K562 (cell line): Measurements from ENCODE around the gene NUAK2. TPM values are rescaled to one million over a fixed set of nuclear protein-coding genes. Genes with fewer than 3 reads are reported as not detected.

Source experiments
- CTBP1 ChIP-seq: fragments of 450-650 bp; IDR thresholded peaks from 2 replicates; pipeline ENCODE4 v1.6.1; 2016; ENCODE audit warnings: borderline replicate concordance
- CTCF ChIP-seq, 3 experiments: IDR thresholded peaks in 2 of 3; conservative IDR thresholded peaks in 1 of 3; 2 replicates each; pipeline ENCODE4 v1.5.1; 2011 to 2012; ENCODE audit warnings: low read length in 3 of 3, mild to moderate bottlenecking in 3 of 3, control low read depth in 2 of 3, improper control_type of control experiment in 1 of 3, inconsistent platforms in 1 of 3, low read depth in 1 of 3, mixed read lengths in 1 of 3, moderate library complexity in 1 of 3; ENCODE audit not compliant: insufficient read depth in 2 of 3
- HES1 ChIP-seq: fragments of 450-650 bp; IDR thresholded peaks from 2 replicates; pipeline ENCODE4 v1.6.1; 2016; ENCODE audit warnings: low read depth, mild to moderate bottlenecking, moderate library complexity
- KDM1A ChIP-seq, 2 experiments: fragments of 450-650 bp; IDR thresholded peaks; 2 replicates each; pipeline ENCODE4 v1.6.1; 2016; ENCODE audit warnings: mild to moderate bottlenecking in 2 of 2
- KDM5B ChIP-seq: fragments of 200-600 bp; sonication (generic); IDR thresholded peaks from 2 replicates; pipeline ENCODE4 v1.6.1; 2012; ENCODE audit warnings: low read depth, mild to moderate bottlenecking, moderate library complexity, low read length, control low read depth, inconsistent platforms; ENCODE audit not compliant: insufficient replicate concordance
- LEF1 ChIP-seq: fragments of 450-650 bp; IDR thresholded peaks from 2 replicates; pipeline ENCODE4 v1.6.1; 2016; ENCODE audit warnings: mild to moderate bottlenecking
- PCBP2 ChIP-seq: fragments of 200-400 bp; formaldehyde crosslinking; IDR thresholded peaks from 2 replicates; pipeline ENCODE4 v1.6.1; 2018; ENCODE audit warnings: low read length, low read depth, mild to moderate bottlenecking, moderate library complexity; ENCODE audit not compliant: poor library complexity, severe bottlenecking
- SREBF2 ChIP-seq: sonication (generic); formaldehyde crosslinking; IDR thresholded peaks from 2 replicates; pipeline ENCODE4 v1.4.0; 2020; ENCODE audit warnings: mild to moderate bottlenecking, missing genetic modification reagents
- TEAD1 ChIP-seq, 2 experiments: fragments of 450-650 bp in 1 of 2; sonication (generic) in 1 of 2; formaldehyde crosslinking; IDR thresholded peaks; 2 replicates each; pipeline versions ENCODE4 v1.4.0 to v1.8.0; 2020 to 2022; ENCODE audit warnings: mild to moderate bottlenecking in 2 of 2, missing genetic modification reagents in 1 of 2
- ZBTB7A ChIP-seq: IDR thresholded peaks from 2 replicates; pipeline ENCODE4 v1.6.1; 2011; ENCODE audit warnings: low read depth, mild to moderate bottlenecking, low read length, moderate library complexity, borderline replicate concordance; ENCODE audit not compliant: control insufficient read depth
- ZFP36 ChIP-seq: fragments of 150-350 bp; IDR thresholded peaks from 2 replicates; pipeline ENCODE4 v1.6.1; 2018; ENCODE audit warnings: low read length, low read depth; ENCODE audit not compliant: partially characterized antibody
- ZNF121 ChIP-seq: sonication (generic); formaldehyde crosslinking; conservative IDR thresholded peaks from 2 replicates; pipeline ENCODE4 v1.8.0; 2022; ENCODE audit warnings: missing genetic modification reagents
- ZNF239 ChIP-seq: fragments of 250-450 bp; sonication (Bioruptor Pico); IDR thresholded peaks from 2 replicates; pipeline ENCODE4 v1.4.0; 2020; ENCODE audit warnings: mild to moderate bottlenecking
- ZNF398 ChIP-seq: fragments of 250-450 bp; sonication (Bioruptor Pico); IDR thresholded peaks from 2 replicates; pipeline ENCODE4 v1.8.0; 2021; ENCODE audit warnings: moderate library complexity, mild to moderate bottlenecking, inconsistent platforms
- polyA plus RNA-seq, 8 experiments: library from polyadenylated mRNA; depleted of rRNA in 4 of 8; stranded (reverse) in 5 of 8; unstranded in 3 of 8; fragments of >200 nt; fragmentation: Nextera tagmentation in 2 of 8; fragmentation: Illumina TruSeq in 1 of 8; extraction: Ambion mirVana in 2 of 8; extraction: Trizol in 1 of 8; gene quantifications; 2 replicates each; pipeline versions ENCODE4 v1.2.1 to v1.2.3, GENCODE V29; 2011 to 2014; ENCODE audit warnings: inconsistent platforms in 1 of 8, missing spikeins in 1 of 8
- total RNA-seq, 7 experiments: library from RNA; depleted of rRNA in 6 of 7; stranded (reverse); fragments of >200 nt in 6 of 7; fragmentation: Illumina TruSeq in 2 of 7; extraction: Trizol in 2 of 7; gene quantifications; 2 replicates each; pipeline versions ENCODE4 v1.2.1 to v1.2.3, GENCODE V29; 2011 to 2021; ENCODE audit warnings: low replicate concordance in 1 of 7
- TF ChIP-seq, protein P1 (sequence below), 2 experiments: fragments of 450-650 bp; conservative IDR thresholded peaks; 2 replicates each; pipeline ENCODE4 v1.6.1; 2017; ENCODE audit warnings: mild to moderate bottlenecking in 2 of 2, moderate library complexity in 2 of 2

NUAK2 gene
- total and polyA plus RNA-seq, 9 of the 15 experiments (the other 6 are each of a cell fraction or from before 2014, with no cell fraction given) = 0.04 to 0.44 (median 0.14) TPM

GRCh38 chr1:205272536-205272935 is 49.0 kb downstream of the NUAK2 start (continued):
- TF ChIP-seq, protein P1, sequence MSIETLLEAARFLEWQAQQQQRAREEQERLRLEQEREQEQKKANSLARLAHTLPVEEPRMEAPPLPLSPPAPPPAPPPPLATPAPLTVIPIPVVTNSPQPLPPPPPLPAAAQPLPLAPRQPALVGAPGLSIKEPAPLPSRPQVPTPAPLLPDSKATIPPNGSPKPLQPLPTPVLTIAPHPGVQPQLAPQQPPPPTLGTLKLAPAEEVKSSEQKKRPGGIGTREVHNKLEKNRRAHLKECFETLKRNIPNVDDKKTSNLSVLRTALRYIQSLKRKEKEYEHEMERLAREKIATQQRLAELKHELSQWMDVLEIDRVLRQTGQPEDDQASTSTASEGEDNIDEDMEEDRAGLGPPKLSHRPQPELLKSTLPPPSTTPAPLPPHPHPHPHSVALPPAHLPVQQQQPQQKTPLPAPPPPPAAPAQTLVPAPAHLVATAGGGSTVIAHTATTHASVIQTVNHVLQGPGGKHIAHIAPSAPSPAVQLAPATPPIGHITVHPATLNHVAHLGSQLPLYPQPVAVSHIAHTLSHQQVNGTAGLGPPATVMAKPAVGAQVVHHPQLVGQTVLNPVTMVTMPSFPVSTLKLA (conservative IDR thresholded peaks at IDR 0.05) = no peak
- TF ChIP-seq CTBP1 = no peak
- TF ChIP-seq ZNF239 (CRISPR knock-in tag) = no peak
- no peak for TF ChIP-seq HES1
- no peak for TF ChIP-seq ZNF398 (CRISPR knock-in tag)
- no peak for TF ChIP-seq KDM1A (IDR thresholded peaks at IDR 0.05)
- TF ChIP-seq PCBP2 = no peak
- no peak for TF ChIP-seq TEAD1 (CRISPR knock-in tag; IDR thresholded peaks at IDR 0.05)
- TF ChIP-seq CTCF (IDR thresholded peaks at IDR 0.05 in 2 of 3, conservative IDR thresholded peaks at IDR 0.05 in 1 of 3; ENCODE audit: insufficient read depth in 2 of 3, low read depth in 1 of 3, low read length in 3 of 3) = no peak
- no peak for TF ChIP-seq ZNF121 (CRISPR knock-in tag)
- no peak for TF ChIP-seq LEF1
- TF ChIP-seq SREBF2 (CRISPR knock-in tag) = no peak
- no peak for TF ChIP-seq ZBTB7A
- no peak for TF ChIP-seq ZFP36
- TF ChIP-seq KDM5B = no peak
